ENCODE measurements around the gene FAM228A.

DNA sequence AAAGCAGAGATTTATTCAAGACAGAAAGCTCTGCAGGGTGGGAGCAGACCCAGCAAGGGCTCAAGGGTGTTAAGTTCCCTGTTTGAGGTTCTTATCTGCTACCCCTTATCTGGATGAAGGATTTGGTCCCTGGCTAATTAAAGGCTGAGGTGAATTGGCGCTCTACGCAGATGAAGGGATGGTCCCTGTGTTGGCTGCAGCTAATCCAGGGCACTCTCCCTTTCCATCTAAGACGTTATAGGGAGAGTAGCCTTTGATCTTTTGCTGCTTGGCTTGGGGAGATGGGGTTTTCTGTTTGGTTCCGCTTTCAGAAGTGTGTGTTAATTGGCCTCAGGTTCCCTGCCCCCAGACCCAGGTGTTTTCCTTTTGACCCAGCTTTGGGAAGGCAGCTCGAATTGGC lies 17.0 kb downstream of the FAM228A start:
- TF ChIP-seq, protein P1, sequence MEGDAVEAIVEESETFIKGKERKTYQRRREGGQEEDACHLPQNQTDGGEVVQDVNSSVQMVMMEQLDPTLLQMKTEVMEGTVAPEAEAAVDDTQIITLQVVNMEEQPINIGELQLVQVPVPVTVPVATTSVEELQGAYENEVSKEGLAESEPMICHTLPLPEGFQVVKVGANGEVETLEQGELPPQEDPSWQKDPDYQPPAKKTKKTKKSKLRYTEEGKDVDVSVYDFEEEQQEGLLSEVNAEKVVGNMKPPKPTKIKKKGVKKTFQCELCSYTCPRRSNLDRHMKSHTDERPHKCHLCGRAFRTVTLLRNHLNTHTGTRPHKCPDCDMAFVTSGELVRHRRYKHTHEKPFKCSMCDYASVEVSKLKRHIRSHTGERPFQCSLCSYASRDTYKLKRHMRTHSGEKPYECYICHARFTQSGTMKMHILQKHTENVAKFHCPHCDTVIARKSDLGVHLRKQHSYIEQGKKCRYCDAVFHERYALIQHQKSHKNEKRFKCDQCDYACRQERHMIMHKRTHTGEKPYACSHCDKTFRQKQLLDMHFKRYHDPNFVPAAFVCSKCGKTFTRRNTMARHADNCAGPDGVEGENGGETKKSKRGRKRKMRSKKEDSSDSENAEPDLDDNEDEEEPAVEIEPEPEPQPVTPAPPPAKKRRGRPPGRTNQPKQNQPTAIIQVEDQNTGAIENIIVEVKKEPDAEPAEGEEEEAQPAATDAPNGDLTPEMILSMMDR (IDR thresholded peaks at IDR 0.05; ENCODE audit: low read depth, low read length, poor library complexity, severe bottlenecking), result no peak
- no peak for TF ChIP-seq EZH2phosphoT487 (IDR thresholded peaks at IDR 0.05; ENCODE audit: borderline replicate concordance, low read length)

Data from DOHH2 (cell line).